ENCODE data around the gene TMED5. TPM values are rescaled to one million over a fixed set of nuclear protein-coding genes. Genes with fewer than 3 reads are reported as not detected.
A peak's percentile ranks its signal among the peaks of the same experiment; 100 is the strongest.
"Not testable (repeated sequence)": the region's sequence is repeated elsewhere in the genome, so short reads cannot be mapped to it uniquely, and the experiment has no call there.

The TMED5 gene
- total RNA-seq (2014; rRNA removed; shearing (Covaris generic)) = 83.3 and 100 TPM in 2 replicates

- DNase-seq (ENCODE audit: low read depth) = peak; percentile 98
These were observed at the start of gene TMED5 for GRCh38 chr1:93179886-93180722. TMED5 (minus strand) TSS chr1:93180413; CDS start chr1:93180242, 171 bp downstream.

DNA sequence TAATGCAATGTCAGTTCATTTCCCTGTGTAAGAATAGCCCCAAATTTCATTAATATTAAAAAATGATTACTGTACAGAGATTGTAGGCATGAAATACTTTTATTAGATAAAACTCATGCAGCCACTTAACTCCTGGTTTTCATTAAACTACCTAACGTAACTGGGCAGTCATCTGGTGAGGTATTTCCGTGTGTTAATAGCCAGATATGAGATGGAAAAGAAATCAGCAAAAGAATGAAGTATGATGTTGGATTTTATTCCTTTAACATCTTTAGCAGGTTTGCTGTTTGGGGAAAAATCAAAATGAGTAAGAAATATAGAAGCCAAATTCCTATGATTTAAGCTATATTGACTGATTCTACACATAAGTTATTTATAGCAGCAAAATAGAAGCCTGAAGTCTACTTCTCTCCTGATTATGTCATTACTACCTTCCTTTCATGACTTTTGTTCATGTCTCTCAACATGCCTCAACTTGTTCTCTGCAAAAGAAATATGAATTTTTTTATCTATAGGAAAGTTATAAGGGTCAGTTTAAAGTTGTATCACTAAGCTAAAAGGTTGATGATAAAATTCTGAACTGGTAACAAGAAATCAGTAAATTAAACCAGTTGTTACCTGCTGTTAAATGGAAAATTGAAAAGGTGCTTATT is 42.9 kb upstream of the TMED5 start:
- no peak for DNase-seq (ENCODE audit: low read depth)

DNA sequence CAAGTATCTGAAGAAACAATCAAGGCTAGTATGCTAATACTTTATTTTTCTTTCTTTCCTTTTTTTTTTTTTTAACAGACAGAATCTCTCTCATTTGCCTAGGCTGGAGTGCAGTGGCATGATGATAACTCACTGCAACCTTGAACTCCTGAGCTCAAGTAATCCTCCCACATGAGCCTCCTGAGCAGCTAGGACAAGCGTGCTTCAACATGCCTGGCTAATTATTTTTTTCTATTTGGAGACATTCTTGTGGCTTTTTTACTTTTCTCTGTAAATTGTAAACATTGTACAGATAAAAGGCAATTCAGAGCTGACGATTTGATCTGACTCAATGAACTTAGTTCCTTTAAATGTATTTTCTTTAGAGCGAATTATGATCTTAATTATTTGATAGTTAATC is 41.7 kb upstream of the TMED5 start:
- no peak for DNase-seq (ENCODE audit: low read depth)

GRCh38 chr1:93220716-93221115 is 40.5 kb upstream of the TMED5 start:
- DNase-seq (ENCODE audit: low read depth) = not testable (repeated sequence)

DNA sequence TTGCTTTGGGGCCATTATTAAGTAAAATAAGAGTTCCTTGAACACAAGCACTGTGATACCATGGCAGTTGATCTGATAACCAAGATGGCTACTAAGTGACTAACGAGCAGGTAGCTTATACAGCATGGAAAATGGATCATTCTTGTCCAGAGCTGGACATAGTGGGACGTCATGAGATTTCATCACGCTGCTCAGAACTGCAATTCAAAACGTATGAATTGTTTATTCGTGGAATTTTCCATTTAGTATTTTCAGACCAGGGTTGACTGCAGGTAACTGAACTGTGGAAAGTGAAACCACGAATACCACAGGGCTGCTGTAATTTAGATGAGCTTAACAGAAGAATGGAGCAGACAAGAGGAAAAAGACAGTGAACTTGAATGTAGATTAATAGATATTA is 39.2 kb upstream of the TMED5 start:
- DNase-seq (ENCODE audit: low read depth) = peak; percentile 8

DNA sequence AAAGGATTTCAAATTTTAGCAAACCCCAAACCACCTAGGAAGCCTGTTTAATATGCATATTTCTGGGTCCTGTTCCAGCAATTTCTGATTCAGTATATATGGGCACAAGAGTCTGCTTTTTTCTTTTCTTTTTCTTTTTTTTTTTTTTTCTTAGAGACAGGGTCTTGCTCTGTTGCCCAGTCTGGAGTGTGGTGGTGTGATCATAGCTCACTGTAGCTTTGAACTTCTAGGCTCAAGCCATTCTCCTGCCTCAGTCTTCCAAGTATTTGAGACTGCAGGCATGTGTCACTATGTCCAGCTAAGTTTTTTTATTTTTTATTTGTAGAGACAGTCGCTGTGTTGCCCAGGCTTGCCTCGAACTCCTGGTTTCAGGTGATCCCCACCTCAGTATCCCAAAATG is 35.1 kb upstream of the TMED5 start:
- no peak for DNase-seq (ENCODE audit: low read depth)

DNA sequence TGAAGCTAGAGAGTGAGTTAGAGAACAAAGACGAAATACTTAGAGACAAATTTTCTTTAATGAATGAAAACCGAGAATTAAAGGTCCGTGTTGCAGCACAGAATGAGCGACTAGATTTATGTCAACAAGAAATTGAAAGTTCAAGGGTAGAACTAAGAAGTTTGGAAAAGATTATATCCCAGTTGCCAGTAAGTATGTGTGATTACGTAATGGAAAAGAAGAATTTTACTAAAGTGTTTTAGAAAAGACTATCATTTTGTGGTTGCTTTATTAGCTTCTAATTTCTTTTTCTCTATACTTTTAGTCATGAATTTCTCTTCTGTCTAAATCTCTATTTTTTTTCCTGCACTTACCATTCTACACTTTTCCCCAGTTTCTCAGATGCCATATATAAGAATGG is 27.0 kb upstream of the TMED5 start:
- DNase-seq (ENCODE audit: low read depth) = no peak

GRCh38 chr1:93206567-93206954 is 26.3 kb upstream of the TMED5 start:
- DNase-seq (ENCODE audit: low read depth) = no peak

GRCh38 chr1:93205892-93206566 is 25.8 kb upstream of the TMED5 start:
- no peak for DNase-seq (ENCODE audit: low read depth)

DNA sequence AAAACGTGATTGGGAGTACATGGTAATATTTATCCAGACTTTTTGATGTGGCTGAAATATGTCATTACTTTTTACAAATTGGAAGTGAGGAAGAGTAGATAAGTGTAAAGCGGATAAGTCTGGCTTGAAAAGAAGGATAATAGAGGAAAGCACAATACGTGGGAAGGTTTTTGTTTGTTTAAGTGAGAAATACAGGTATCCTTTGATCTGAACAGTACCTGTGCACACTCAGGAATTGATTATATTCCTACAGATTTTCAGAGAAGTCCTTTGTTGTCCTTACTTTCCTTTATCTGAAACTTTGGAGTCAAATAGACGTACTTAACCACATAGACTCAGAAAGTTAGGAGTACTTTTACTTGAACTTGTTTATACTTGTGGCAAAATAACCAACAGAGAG is 20.5 kb upstream of the TMED5 start:
- DNase-seq (ENCODE audit: low read depth) = no peak

DNA sequence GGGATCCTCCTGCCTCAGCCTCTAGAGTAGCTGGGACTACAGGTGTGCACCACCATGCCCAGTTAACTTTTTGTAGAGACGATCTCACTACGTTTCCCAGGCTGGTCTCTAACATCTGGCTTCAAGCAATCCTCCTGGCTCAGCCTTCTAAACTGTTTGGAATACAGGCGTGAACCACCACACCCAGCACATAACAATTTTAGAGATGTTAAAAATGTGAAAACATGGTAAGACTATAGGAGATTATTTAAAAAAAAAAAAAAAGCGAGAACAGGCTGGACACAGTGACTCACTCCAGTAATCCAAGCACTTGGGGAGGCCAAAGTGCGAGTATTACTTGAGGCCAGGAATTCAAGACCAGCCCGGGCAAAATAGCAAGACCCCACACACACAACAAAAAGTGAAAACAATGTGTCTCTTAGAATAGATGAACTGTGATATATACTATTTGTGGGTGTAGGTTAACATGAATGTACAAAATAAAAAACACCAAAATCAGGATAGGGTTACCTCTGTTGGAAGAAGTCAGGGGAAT is 19.9 kb upstream of the TMED5 start:
- no peak for DNase-seq (ENCODE audit: low read depth)

DNA sequence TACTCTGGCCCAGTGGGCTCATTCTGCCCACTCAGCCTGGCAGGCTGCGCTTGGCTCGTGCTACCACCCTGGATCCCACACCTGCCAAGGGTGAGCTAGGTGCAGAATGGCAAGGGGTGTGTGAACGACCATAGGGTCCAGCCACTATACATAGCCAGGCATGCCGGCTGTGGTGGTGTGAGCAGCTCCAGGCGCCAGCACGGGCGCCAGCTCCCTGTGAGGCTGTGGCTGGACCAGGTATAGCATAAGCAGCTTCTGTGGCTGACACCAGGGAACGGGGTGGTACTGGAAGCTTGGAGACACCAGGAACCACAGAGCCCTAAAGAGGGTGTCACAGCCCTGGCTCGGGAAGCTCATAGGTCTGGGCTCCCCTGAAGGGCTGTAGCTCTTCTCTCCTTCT is 18.9 kb upstream of the TMED5 start:
- DNase-seq (ENCODE audit: low read depth) = no peak

- no peak for DNase-seq (ENCODE audit: low read depth)
These were observed 16.4 kb upstream of the TMED5 start for GRCh38 chr1:93196591-93196990.

- DNase-seq (ENCODE audit: low read depth) = no peak
These were observed 14.2 kb upstream of the TMED5 start for GRCh38 chr1:93194231-93194990.

- DNase-seq (ENCODE audit: low read depth) = no peak
These were observed 10.2 kb upstream of the TMED5 start for GRCh38 chr1:93190432-93190831.

DNA sequence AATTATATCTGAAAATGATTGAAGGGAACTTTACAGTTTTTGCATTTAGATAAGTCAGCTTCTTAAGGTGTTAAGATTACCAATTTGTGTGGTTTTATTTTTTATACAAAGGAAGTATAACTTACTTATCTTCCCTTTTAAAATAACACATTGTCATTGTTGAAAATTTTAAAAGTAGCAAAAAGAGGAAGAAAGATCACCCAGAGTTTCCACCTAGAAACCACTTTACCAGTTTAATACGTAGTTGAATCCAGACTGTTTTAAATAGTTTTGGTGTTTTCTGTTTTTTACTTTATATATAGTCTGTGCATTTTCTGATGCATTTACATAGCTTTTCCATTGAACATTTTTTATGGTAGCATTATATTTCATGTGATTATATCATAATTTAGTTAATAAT is 6.5 kb upstream of the TMED5 start:
- no peak for DNase-seq (ENCODE audit: low read depth)

GRCh38 chr1:93180723-93181613 is 755 bp upstream of the TMED5 start, which contains the start of gene CCDC18:
CCDC18 (plus strand) TSS chr1:93180724; CDS start chr1:93183362, 2,638 bp downstream.
- DNase-seq (ENCODE audit: low read depth) = peak; percentile 69

- peak; percentile 16 for DNase-seq (ENCODE audit: low read depth)
These were observed 1.8 kb downstream of the TMED5 start for GRCh38 chr1:93178418-93178817.

DNA sequence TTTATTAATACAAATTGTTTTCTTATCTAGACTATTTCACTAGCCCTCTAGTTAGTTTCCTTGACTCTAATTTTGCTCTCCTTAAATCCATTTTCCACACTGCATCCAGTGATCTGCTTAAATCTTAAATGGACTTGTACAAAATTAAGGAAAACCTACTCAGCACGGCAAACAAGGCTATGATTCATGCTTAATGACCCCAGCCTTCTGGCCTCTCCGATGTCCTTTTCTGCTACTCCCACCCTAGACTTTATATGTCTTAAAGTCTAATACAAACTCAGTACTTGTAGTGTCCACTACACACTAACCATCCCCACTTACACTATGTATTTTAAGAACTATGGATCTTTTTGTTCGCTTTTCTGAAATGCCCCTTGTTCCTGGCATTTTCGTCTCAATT is 2.2 kb downstream of the TMED5 start:
- peak; percentile 55 for DNase-seq (ENCODE audit: low read depth)

GRCh38 chr1:93174638-93175037 is 5.6 kb downstream of the TMED5 start:
- not testable (repeated sequence) for DNase-seq (ENCODE audit: low read depth)

Data from RPMI7951 (cell line).